DND-41 (cell line): Measurements from ENCODE around the gene USB1.

ENCODE experiments used
- EZH2 ChIP-seq: IDR thresholded peaks from 3 replicates; pipeline ENCODE4 v1.6.1; 2012; ENCODE audit warnings: borderline replicate concordance, low read depth, mild to moderate bottlenecking, moderate library complexity, low read length, inconsistent platforms; ENCODE audit not compliant: severe bottlenecking
- TF ChIP-seq, protein P1 (sequence below): IDR thresholded peaks from 2 replicates; pipeline ENCODE4 v1.5.1; 2012; ENCODE audit warnings: borderline replicate concordance, low read length, moderate library complexity, mild to moderate bottlenecking; ENCODE audit not compliant: poor library complexity, severe bottlenecking; ENCODE audit errors: extremely low read depth

DNA sequence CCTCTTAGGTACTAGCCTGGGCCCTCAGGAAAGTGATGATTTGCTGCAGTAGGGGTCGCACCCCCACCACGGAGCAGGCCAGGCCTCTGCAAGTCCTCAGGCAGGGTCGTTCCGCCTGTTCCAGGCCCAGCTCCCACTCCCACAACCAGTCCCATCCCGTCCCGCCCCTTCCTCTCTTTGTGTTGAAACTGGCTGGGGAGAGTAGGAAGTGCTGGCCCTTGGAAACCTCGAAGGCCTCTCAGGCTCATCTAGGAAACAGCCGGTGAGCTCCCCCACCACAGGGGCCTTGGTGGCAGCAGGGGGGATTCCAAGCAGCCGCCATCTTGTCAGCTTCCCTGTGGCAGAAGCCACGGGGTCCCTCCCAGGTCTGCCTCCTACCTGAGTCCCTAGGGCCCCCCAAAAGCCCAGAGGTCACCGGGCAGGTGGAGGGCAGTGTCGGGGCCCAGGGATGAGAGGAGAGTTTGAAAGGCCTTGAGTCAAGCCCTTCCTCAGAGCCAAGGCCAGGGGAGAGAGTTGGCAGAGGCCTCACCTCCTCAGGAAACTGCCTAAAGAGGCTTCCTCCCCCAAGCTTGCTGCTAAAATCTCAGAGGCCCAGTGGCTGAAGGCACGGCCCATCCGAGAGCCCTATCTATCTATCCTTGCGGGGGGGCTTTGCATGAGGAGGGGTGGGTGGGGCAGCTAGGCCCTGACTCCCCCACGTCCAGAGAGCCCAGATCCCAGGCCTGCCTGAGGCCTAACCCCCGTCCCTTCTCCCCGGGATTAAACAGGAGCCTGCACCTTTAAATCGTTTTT, 46.5 kb downstream of the USB1 start:
- TF ChIP-seq, protein P1, sequence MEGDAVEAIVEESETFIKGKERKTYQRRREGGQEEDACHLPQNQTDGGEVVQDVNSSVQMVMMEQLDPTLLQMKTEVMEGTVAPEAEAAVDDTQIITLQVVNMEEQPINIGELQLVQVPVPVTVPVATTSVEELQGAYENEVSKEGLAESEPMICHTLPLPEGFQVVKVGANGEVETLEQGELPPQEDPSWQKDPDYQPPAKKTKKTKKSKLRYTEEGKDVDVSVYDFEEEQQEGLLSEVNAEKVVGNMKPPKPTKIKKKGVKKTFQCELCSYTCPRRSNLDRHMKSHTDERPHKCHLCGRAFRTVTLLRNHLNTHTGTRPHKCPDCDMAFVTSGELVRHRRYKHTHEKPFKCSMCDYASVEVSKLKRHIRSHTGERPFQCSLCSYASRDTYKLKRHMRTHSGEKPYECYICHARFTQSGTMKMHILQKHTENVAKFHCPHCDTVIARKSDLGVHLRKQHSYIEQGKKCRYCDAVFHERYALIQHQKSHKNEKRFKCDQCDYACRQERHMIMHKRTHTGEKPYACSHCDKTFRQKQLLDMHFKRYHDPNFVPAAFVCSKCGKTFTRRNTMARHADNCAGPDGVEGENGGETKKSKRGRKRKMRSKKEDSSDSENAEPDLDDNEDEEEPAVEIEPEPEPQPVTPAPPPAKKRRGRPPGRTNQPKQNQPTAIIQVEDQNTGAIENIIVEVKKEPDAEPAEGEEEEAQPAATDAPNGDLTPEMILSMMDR: no peak
- no peak for TF ChIP-seq EZH2
